ENCODE data around the gene BORCS5.

DNA sequence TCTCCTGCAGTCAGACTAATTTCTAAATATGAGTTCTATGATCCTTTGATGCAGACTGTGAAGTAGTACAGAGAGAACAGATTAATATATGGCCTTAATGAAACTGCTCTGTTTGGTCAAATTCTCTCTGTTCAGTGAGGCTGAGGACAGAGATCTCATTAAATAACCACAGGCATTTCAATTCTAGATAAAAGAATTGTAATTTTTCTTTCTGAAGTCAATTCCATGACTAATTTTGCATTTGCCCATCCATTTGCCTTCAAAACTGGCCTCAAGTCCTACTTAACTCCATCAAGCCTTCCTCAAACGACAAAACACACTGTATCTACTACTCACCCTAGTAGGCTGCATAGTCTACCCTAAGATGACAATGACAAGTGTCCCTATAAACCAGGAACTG lies 138.7 kb downstream of the BORCS5 start:
- no peak for TF ChIP-seq OSR1 (CRISPR knock-in tag; IDR thresholded peaks at IDR 0.05)
- no peak for TF ChIP-seq ZC3H10 (CRISPR knock-in tag; IDR thresholded peaks at IDR 0.05)
- TF ChIP-seq ZFP3 (CRISPR knock-in tag; IDR thresholded peaks at IDR 0.05): no peak
- TF ChIP-seq PATZ1 (CRISPR knock-in tag; IDR thresholded peaks at IDR 0.05; ENCODE audit: borderline replicate concordance): no peak
- TF ChIP-seq ARNTL (CRISPR knock-in tag; IDR thresholded peaks at IDR 0.05; ENCODE audit: borderline replicate concordance, low read depth): no peak
- TF ChIP-seq CSRNP3 (CRISPR knock-in tag; IDR thresholded peaks at IDR 0.05): no peak
- no peak for TF ChIP-seq TOX (CRISPR knock-in tag; IDR thresholded peaks at IDR 0.05; ENCODE audit: borderline replicate concordance)
- TF ChIP-seq PPARA (CRISPR knock-in tag; IDR thresholded peaks at IDR 0.05; ENCODE audit: borderline replicate concordance): no peak
- TF ChIP-seq RARB (CRISPR knock-in tag; IDR thresholded peaks at IDR 0.05): no peak
- no peak for TF ChIP-seq ESRRG (CRISPR knock-in tag; IDR thresholded peaks at IDR 0.05)
- no peak for TF ChIP-seq GLIS3 (CRISPR knock-in tag; IDR thresholded peaks at IDR 0.05)
- TF ChIP-seq, protein P1, sequence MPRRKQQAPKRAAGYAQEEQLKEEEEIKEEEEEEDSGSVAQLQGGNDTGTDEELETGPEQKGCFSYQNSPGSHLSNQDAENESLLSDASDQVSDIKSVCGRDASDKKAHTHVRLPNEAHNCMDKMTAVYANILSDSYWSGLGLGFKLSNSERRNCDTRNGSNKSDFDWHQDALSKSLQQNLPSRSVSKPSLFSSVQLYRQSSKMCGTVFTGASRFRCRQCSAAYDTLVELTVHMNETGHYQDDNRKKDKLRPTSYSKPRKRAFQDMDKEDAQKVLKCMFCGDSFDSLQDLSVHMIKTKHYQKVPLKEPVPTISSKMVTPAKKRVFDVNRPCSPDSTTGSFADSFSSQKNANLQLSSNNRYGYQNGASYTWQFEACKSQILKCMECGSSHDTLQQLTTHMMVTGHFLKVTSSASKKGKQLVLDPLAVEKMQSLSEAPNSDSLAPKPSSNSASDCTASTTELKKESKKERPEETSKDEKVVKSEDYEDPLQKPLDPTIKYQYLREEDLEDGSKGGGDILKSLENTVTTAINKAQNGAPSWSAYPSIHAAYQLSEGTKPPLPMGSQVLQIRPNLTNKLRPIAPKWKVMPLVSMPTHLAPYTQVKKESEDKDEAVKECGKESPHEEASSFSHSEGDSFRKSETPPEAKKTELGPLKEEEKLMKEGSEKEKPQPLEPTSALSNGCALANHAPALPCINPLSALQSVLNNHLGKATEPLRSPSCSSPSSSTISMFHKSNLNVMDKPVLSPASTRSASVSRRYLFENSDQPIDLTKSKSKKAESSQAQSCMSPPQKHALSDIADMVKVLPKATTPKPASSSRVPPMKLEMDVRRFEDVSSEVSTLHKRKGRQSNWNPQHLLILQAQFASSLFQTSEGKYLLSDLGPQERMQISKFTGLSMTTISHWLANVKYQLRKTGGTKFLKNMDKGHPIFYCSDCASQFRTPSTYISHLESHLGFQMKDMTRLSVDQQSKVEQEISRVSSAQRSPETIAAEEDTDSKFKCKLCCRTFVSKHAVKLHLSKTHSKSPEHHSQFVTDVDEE (CRISPR knock-in tag; IDR thresholded peaks at IDR 0.05): no peak
- TF ChIP-seq ZFP30 (CRISPR knock-in tag; IDR thresholded peaks at IDR 0.05): no peak
- TF ChIP-seq, protein P2, sequence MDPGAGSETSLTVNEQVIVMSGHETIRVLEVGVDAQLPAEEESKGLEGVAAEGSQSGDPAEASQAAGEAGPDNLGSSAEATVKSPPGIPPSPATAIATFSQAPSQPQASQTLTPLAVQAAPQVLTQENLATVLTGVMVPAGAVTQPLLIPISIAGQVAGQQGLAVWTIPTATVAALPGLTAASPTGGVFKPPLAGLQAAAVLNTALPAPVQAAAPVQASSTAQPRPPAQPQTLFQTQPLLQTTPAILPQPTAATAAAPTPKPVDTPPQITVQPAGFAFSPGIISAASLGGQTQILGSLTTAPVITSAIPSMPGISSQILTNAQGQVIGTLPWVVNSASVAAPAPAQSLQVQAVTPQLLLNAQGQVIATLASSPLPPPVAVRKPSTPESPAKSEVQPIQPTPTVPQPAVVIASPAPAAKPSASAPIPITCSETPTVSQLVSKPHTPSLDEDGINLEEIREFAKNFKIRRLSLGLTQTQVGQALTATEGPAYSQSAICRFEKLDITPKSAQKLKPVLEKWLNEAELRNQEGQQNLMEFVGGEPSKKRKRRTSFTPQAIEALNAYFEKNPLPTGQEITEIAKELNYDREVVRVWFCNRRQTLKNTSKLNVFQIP (CRISPR knock-in tag; IDR thresholded peaks at IDR 0.05; ENCODE audit: borderline replicate concordance, low read depth): no peak

Data from SK-N-SH treated with all-trans-retinoic acid at 6 μM for 48 hours (cell line).